Hepatocyte (in vitro differentiated cells): Measurements from ENCODE around the gene JAG2. TPM values are rescaled to one million over a fixed set of nuclear protein-coding genes. Genes with fewer than 3 reads are reported as not detected.

ENCODE experiments used
- DNase-seq: peaks from one replicate; pipeline ENCODE4 v3.0.0-alpha.2; 2016; ENCODE audit warnings: low spot score
- H2AFZ ChIP-seq: fragments of 200-600 bp; sonication (generic); 2 replicates; pipeline ENCODE4 v1.6.0; 2016; ENCODE audit warnings: antibody characterized with exemption, mild to moderate bottlenecking
- H3K27ac ChIP-seq: fragments of 200-600 bp; sonication (generic); 2 replicates; pipeline ENCODE4 v1.5.1; 2016; ENCODE audit warnings: mild to moderate bottlenecking
- H3K27me3 ChIP-seq: fragments of 200-600 bp; sonication (generic); 2 replicates; pipeline ENCODE4 v1.6.1; 2016
- H3K36me3 ChIP-seq: fragments of 200-600 bp; sonication (generic); replicated peaks from 2 replicates; pipeline ENCODE4 v1.5.1; 2016; ENCODE audit warnings: low read depth; ENCODE audit not compliant: insufficient read depth
- H3K4me1 ChIP-seq: fragments of 200-600 bp; sonication (generic); 2 replicates; pipeline ENCODE4 v1.5.1; 2016; ENCODE audit warnings: mild to moderate bottlenecking, moderate library complexity; ENCODE audit not compliant: insufficient read depth
- H3K4me2 ChIP-seq: fragments of 200-600 bp; sonication (generic); 2 replicates; pipeline ENCODE4 v1.6.0; 2016
- H3K4me3 ChIP-seq: fragments of 200-600 bp; sonication (generic); 2 replicates; pipeline ENCODE4 v1.5.1; 2016; ENCODE audit warnings: mild to moderate bottlenecking
- H3K79me2 ChIP-seq: fragments of 200-600 bp; sonication (generic); 2 replicates; pipeline ENCODE4 v1.6.0; 2017; ENCODE audit warnings: mild to moderate bottlenecking
- H3K9me2 ChIP-seq: fragments of 200-600 bp; sonication (generic); replicated peaks from 2 replicates; pipeline ENCODE4 v1.6.0; 2017; ENCODE audit warnings: mild to moderate bottlenecking; ENCODE audit not compliant: insufficient read depth
- H3K9me3 ChIP-seq: fragments of 200-600 bp; sonication (generic); 2 replicates; pipeline ENCODE4 v1.5.1; 2016; ENCODE audit warnings: low read depth, mild to moderate bottlenecking
- H4K20me1 ChIP-seq: fragments of 200-600 bp; sonication (generic); 2 replicates; pipeline ENCODE4 v1.6.0; 2016; ENCODE audit warnings: mild to moderate bottlenecking; ENCODE audit not compliant: insufficient read depth, poor library complexity, severe bottlenecking
- EZH2 ChIP-seq: fragments of 200-600 bp; sonication (generic); IDR thresholded peaks from 2 replicates; pipeline ENCODE4 v1.6.1; 2016; ENCODE audit warnings: antibody characterized with exemption, mild to moderate bottlenecking, borderline replicate concordance
- EZH2phosphoT487 ChIP-seq: fragments of 200-600 bp; sonication (generic); IDR thresholded peaks from one replicate; pipeline ENCODE4 v1.6.1; 2018; ENCODE audit warnings: antibody characterized with exemption, mild to moderate bottlenecking, low read depth, moderate library complexity; ENCODE audit not compliant: unreplicated experiment, severe bottlenecking
- WGBS: methylation state at CpG from one replicate; pipeline ENCODE4 v1.1.6; 2016; ENCODE audit warnings: low lambda C conversion rate; ENCODE audit errors: missing lambda C conversion rate; 5-methylcytosine and 5-hydroxymethylcytosine counted together
- polyA plus RNA-seq: library from polyadenylated mRNA; unstranded; fragments of >200 nt; fragmentation: Nextera tagmentation; extraction: Ambion mirVana; gene quantifications from 2 replicates; pipeline ENCODE4 v1.2.1, GENCODE V29; 2016
- total RNA-seq: library from RNA; depleted of rRNA; stranded (reverse); fragments of >200 nt; gene quantifications from 2 replicates; pipeline ENCODE4 v1.2.3, GENCODE V29; 2014
- TF ChIP-seq, protein P1 (sequence below): fragments of 200-600 bp; sonication (generic); IDR thresholded peaks from 2 replicates; pipeline ENCODE4 v1.5.1; 2016; ENCODE audit warnings: antibody characterized with exemption, mild to moderate bottlenecking; ENCODE audit not compliant: poor library complexity

The JAG2 gene
- total and polyA plus RNA-seq, 2 experiments from 2014 or later, result 4.1 to 6.1 TPM

DNA sequence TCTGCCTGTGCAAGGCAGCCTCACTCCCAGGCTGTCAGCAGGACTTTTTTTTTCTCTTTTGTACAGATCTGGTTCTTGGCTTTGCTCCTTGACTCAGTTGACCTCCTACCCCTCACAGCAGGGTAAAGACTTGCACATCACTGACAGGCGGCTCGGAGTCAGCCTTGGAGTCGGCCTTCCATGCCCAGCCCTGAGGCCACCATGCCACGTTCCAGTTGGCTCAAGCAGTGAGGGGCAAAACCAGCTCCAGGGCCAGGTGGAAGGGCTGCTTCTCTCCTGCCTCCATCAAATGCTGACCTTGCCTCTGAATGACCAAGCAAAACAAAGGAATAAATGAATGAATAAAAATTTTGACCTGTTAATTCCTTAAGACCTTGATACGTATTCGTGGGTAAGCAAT is 27.6 kb downstream of the JAG2 start:
- WGBS, result 95% methylated on average over 6 of the region's 6 CpGs

DNA sequence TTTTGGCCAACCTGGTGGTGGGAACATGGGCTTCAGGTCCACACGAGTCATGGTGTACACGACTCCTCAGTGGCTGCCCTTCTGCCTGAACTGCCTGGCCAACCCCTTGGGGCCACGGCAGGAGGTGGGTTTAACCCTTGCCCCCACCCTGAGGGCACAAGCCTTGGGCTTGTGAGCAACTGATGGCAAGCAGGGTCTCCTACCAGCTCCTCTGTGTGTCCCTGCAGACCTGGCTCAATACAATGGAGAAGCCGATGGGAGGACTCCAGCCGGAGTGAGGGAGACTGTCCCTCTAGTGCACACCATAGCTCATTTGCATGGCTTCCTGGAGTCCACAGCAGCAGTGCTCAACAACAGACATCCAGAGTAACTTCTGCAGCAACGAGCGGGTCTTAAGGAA is 28.0 kb downstream of the JAG2 start:
- no peaks in the 10 kb centered on the region for H3K9me2 ChIP-seq
- no peaks in the 10 kb centered on the region for H4K20me1 ChIP-seq
- 92% methylated on average over 7 of the region's 7 CpGs for WGBS

More for the DNA sequence above, 27.6 kb downstream of the JAG2 start:
- H3K79me2 ChIP-seq, result no peaks in the 10 kb centered on the region
- H2AFZ ChIP-seq, result no peak overlapping the region
- DNase-seq, result no peak
- H3K4me1 ChIP-seq, result no peaks in the 10 kb centered on the region
- no peak overlapping the region for H3K4me2 ChIP-seq
- H3K9me2 ChIP-seq, result no peaks in the 10 kb centered on the region
- H3K4me3 ChIP-seq, result no peak overlapping the region
- no peaks in the 10 kb centered on the region for H4K20me1 ChIP-seq
- TF ChIP-seq EZH2phosphoT487 (no peak), EZH2 (no peak)
- TF ChIP-seq, protein P1, sequence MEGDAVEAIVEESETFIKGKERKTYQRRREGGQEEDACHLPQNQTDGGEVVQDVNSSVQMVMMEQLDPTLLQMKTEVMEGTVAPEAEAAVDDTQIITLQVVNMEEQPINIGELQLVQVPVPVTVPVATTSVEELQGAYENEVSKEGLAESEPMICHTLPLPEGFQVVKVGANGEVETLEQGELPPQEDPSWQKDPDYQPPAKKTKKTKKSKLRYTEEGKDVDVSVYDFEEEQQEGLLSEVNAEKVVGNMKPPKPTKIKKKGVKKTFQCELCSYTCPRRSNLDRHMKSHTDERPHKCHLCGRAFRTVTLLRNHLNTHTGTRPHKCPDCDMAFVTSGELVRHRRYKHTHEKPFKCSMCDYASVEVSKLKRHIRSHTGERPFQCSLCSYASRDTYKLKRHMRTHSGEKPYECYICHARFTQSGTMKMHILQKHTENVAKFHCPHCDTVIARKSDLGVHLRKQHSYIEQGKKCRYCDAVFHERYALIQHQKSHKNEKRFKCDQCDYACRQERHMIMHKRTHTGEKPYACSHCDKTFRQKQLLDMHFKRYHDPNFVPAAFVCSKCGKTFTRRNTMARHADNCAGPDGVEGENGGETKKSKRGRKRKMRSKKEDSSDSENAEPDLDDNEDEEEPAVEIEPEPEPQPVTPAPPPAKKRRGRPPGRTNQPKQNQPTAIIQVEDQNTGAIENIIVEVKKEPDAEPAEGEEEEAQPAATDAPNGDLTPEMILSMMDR, result no peak
- H3K36me3 ChIP-seq, result no peaks in the 10 kb centered on the region
- no peaks in the 10 kb centered on the region for H3K27me3 ChIP-seq
- H3K9me3 ChIP-seq, result peaks cover 5% of the 10 kb centered on the region
- no peak overlapping the region for H3K27ac ChIP-seq

DNA sequence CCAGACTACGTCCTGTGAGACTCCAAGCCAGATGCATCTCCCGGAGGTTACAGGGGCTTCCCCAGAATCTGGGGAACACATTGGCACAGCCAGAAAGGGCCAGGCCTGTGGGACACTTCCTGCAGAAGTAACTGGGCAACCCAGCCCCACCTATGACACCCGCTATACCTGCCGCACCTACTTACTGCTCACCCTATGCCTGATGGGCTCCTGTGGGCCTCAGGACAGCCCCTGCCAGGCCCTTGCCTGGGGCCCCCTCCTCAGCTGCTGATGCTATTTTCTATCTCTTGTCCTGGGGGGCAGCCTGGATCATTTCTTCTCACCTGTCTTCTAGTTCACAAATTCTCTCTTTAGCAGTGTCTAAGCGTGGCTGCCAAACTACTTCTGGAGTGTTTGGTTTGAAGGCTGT is 28.7 kb downstream of the JAG2 start:
- Histone ChIP-seq H3K27ac (no peak overlapping the region), H3K36me3 (no peaks in the 10 kb centered on the region), H3K27me3 (no peaks in the 10 kb centered on the region), H3K4me1 (no peaks in the 10 kb centered on the region), H3K4me3 (no peak overlapping the region), H2AFZ (no peak overlapping the region), H3K9me3 (peaks cover 5% of the 10 kb centered on the region), H3K4me2 (no peak overlapping the region), H3K9me2 (no peaks in the 10 kb centered on the region), H4K20me1 (no peaks in the 10 kb centered on the region), H3K79me2 (no peaks in the 10 kb centered on the region)
- no peak for DNase-seq
- 96% methylated on average over 5 of the region's 5 CpGs for WGBS
- TF ChIP-seq EZH2phosphoT487 (no peak), EZH2 (no peak)
- TF ChIP-seq, protein P1, result no peak

More for the DNA sequence above, 28.0 kb downstream of the JAG2 start:
- Histone ChIP-seq H2AFZ (no peak overlapping the region), H3K27ac (no peak overlapping the region), H3K9me3 (peaks cover 5% of the 10 kb centered on the region), H3K36me3 (no peaks in the 10 kb centered on the region), H3K4me3 (no peak overlapping the region), H3K79me2 (no peaks in the 10 kb centered on the region), H3K4me1 (no peaks in the 10 kb centered on the region), H3K4me2 (no peak overlapping the region), H3K27me3 (no peaks in the 10 kb centered on the region)
- TF ChIP-seq EZH2 (no peak), EZH2phosphoT487 (no peak)
- TF ChIP-seq, protein P1, result no peak
- no peak for DNase-seq

DNA sequence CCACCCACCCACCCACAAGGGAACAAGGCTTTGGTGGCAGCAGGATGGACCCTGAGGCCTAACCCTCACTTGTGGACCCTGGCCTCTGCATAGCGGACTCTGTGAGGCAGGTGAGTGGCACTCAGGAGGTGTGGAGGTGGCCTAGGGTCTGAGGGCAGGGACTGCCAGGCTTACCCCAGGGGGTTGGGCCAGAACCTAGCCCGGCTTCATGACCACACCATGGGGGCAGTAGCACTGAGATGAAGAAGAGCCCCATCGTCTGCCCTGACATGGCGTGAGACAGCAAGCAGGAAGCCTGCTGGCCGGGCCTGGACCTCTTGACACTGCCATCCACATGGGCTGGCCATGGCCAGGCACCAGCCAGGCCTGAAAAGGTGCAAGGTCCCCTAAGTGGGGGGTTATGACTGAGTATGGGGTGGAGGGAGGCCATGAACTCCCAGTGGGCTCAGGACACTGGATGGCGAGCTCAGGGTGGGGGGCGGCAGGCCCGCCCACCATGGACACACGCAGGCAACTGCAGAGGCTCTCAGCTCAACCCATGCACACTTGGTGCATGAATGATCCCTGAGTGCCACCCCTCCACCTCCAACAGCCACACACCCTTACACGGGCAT is 29.3 kb downstream of the JAG2 start:
- TF ChIP-seq EZH2phosphoT487 (no peak), EZH2 (no peak)
- TF ChIP-seq, protein P1, result no peak
- H3K79me2 ChIP-seq, result no peaks in the 10 kb centered on the region
- no peak overlapping the region for H3K4me3 ChIP-seq
- H3K4me2 ChIP-seq, result no peak overlapping the region
- WGBS, result 98% methylated on average over 10 of the region's 10 CpGs
- H4K20me1 ChIP-seq, result no peaks in the 10 kb centered on the region
- H3K9me2 ChIP-seq, result no peaks in the 10 kb centered on the region
- no peaks in the 10 kb centered on the region for H3K36me3 ChIP-seq
- H2AFZ ChIP-seq, result no peak overlapping the region
- no peak for DNase-seq
- peaks cover 5% of the 10 kb centered on the region for H3K9me3 ChIP-seq
- H3K4me1 ChIP-seq, result no peaks in the 10 kb centered on the region
- H3K27me3 ChIP-seq, result no peaks in the 10 kb centered on the region
- H3K27ac ChIP-seq, result no peak overlapping the region
